Activated T-cell treated with anti-CD3 and anti-CD28 coated beads, Interleukin-2, amount 50 U/mL, for 72 hours (primary cell): Measurements from ENCODE around the gene TEPSIN. TPM values are rescaled to one million over a fixed set of nuclear protein-coding genes. Genes with fewer than 3 reads are reported as not detected.
"Not testable (repeated sequence)": the region's sequence is repeated elsewhere in the genome, so short reads cannot be mapped to it uniquely, and the experiment has no call there.

Experiments used
- ATAC-seq, 2 donors: fragments of 150-1000 bp; cut with Tn5 transposase; replicated peaks in 1 of 2; 2 replicates each; pipeline ENCODE4 v1.10.0; 2021; ENCODE audit warnings: moderate library complexity in 2 of 2, mild to moderate bottlenecking in 1 of 2
- DNase-seq, 2 donors: peaks; one replicate each; pipeline ENCODE4 v3.0.0; 2021 to 2022; ENCODE audit warnings: mixed read lengths in 1 of 2
- H3K27ac Mint-ChIP-seq: one replicate; pipeline ENCODE4 v1.8.0; 2022; ENCODE audit warnings: mild to moderate bottlenecking, moderate library complexity, mixed read lengths
- H3K27me3 Mint-ChIP-seq: one replicate; pipeline ENCODE4 v1.8.0; 2022; ENCODE audit warnings: low read depth, mixed read lengths
- H3K36me3 Mint-ChIP-seq, 2 donors: one replicate each; pipeline ENCODE4 v1.8.0; 2022; ENCODE audit warnings: mixed read lengths in 2 of 2, mild to moderate bottlenecking in 1 of 2; ENCODE audit not compliant: insufficient read depth in 2 of 2
- H3K4me1 Mint-ChIP-seq: one replicate; pipeline ENCODE4 v1.8.0; 2022; ENCODE audit warnings: low read depth, mixed read lengths
- H3K4me3 Mint-ChIP-seq, 2 donors: one replicate each; pipeline ENCODE4 v1.8.0; 2022; ENCODE audit warnings: mild to moderate bottlenecking in 2 of 2, mixed read lengths in 2 of 2, moderate library complexity in 2 of 2
- H3K9me3 Mint-ChIP-seq, 2 donors: one replicate each; pipeline ENCODE4 v1.8.0; 2022; ENCODE audit warnings: mixed read lengths in 2 of 2
- total RNA-seq, 2 donors: library from RNA; stranded (reverse); gene quantifications; one replicate each; pipeline ENCODE4 v1.2.3, GENCODE V29; 2022

TEPSIN gene
- total RNA-seq, 2 donors from 2014 or later, result 39.1 to 55.0 TPM

GRCh38 chr17:81227630-81228029 is 11.2 kb downstream of the TEPSIN start:
- H3K36me3 Mint-ChIP-seq, DNase-seq, H3K27me3 Mint-ChIP-seq, ATAC-seq, H3K9me3 Mint-ChIP-seq, H3K4me3 Mint-ChIP-seq, H3K27ac Mint-ChIP-seq: not testable (repeated sequence)
- H3K4me1 Mint-ChIP-seq, result peaks cover 13% of the 10 kb centered on the region

- Mint-ChIP-seq H3K27me3 (no peaks in the 10 kb centered on the region), H3K27ac (peak overlapping the region; percentile 82), H3K36me3 (no peaks in the 10 kb centered on the region), H3K4me1 (peaks cover 22% of the 10 kb centered on the region), H3K9me3 (no peaks in the 10 kb centered on the region), H3K4me3 (peak overlapping the region; percentile 78 to 90)
- ATAC-seq (no peak), DNase-seq (no peak)
Observed at GRCh38 chr17:81223762-81224130, 15.1 kb downstream of the TEPSIN start.

DNA sequence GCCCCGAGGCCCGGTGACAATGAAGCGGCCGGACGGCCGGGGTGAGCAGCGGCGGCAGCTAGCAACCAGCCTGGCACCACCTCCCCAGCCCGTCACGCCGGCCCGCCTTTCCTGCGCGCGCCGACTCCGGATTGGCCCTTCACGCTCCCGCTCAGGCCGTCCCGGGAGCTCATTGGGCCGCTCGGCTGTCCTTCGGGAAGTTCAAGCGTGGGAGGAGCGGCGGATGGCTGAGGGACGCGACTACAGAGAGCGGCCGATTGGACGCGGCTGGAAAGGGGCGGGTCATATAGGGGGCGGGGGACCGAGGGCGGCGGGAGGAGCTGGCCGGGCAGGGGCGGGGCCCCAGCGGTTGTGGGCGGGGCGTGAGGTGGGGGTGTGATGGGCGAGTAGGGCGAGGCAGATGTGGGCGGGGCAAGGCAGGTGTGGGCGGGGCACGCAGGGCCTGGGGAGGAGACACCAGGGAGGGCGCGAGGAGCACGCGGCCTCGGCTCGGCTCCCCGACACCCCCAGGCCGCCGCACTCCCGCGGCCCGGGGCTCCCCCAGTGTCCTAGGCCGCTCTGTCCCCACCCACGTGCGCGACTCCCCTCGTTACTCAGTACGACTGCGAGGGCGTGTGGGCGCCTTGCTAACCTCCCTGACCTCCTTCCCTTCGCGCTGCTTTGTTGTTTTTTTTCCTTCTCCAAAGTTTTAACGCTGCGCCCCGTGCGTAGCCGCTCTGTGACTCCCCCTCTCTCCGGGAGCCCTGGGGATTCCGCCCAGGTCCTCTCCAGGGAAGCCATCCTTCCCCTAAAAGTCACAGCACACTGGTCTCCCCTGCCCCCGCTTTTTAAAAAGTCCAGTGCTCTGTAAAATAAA is 15.7 kb downstream of the TEPSIN start, which contains the start of gene CEP131:
TSS of gene CEP131 (minus strand) at position 60 of the 856 bp plus-strand sequence. CDS start 2,909 bp downstream, outside the sequence.
- ATAC-seq (peak; percentile 95 to 96), DNase-seq (peak; percentile 99 to 100)

GRCh38 chr17:81222620-81222905 is 16.3 kb downstream of the TEPSIN start:
- DNase-seq (no peak), ATAC-seq (no peak)
- no peak overlapping the region for H3K27ac Mint-ChIP-seq
- peaks cover 19% of the 10 kb centered on the region for H3K4me1 Mint-ChIP-seq
- H3K4me3 Mint-ChIP-seq, result peak overlapping the region; percentile 77 to 78
- no peaks in the 10 kb centered on the region for H3K36me3 Mint-ChIP-seq
- no peaks in the 10 kb centered on the region for H3K9me3 Mint-ChIP-seq
- no peaks in the 10 kb centered on the region for H3K27me3 Mint-ChIP-seq

More for the DNA sequence above, 15.7 kb downstream of the TEPSIN start, which contains the start of gene CEP131:
- H3K27ac Mint-ChIP-seq, result peak within 1 kb of the TSS; percentile 82
- no peaks in the 10 kb centered on the region for H3K9me3 Mint-ChIP-seq
- H3K27me3 Mint-ChIP-seq, result no peaks in the 10 kb centered on the region
- peak within 1 kb of the TSS; percentile 78 to 90 for H3K4me3 Mint-ChIP-seq
- no peaks in the 10 kb centered on the region for H3K36me3 Mint-ChIP-seq
- peaks cover 22% of the 10 kb centered on the region for H3K4me1 Mint-ChIP-seq

DNA sequence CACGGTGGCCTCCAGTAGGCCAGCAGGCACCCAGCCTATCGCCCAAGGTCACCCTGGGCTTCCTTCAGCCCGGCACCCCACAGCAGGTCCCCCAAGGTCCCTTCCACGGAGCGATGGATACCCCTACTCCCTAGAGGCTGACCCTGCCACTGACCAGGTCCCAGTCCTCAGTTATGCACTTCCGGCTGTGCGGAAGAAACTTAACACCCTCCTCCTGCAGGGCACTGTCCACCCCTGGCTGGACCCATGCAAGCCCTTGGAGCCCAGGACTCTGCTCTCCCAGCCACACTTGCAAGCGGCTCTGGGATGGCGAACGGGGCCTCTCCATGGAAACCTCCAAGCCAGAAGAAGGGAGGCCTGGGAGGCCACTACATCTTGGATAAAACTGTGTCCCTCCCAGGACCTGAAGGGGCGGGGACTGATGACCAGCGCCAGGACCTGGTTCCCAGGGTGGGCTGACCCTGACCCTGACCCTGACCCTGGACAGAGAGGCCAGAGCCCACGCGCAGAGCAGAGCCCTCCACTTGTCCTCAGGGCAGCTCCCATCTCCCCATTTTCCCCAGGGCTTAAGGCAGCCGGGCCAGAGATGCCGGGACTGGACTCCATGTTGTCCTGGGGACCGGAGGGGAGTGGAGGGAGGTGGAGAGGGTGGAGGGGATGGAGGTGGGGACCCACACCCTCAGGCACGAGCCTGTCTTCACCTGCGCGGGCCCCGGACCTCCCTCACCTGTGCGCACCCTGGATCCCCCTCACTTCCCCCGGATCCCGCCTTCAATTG is 16.8 kb downstream of the TEPSIN start:
- no peak for ATAC-seq

DNA sequence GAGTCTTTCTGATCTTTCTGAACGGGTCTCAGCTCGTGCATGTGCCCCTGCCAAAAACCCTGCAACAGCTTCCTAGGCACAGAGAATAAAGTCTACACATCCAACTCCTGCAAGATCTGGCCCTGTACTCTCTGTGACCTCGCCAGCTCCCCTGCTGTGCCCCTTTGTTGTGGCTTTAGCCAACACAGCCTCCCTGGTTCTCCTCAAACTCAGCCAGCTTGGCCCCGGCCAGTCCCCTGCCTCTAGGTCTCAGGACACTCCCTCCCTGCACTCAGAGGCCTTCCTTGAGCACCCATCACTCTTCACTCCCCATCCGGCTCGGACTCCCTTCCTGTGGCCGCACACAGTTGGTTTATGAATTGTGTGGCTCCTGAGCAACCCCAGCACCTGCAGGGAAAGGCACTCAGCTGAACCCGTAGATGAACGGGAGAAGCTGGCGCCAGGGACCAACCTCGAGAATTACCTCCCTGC is 17.4 kb downstream of the TEPSIN start:
- no peak for ATAC-seq
- no peak overlapping the region for H3K27ac Mint-ChIP-seq
- H3K27me3 Mint-ChIP-seq, result no peaks in the 10 kb centered on the region
- no peaks in the 10 kb centered on the region for H3K36me3 Mint-ChIP-seq
- no peaks in the 10 kb centered on the region for H3K9me3 Mint-ChIP-seq
- peak overlapping the region in 1 of 2 donors; percentile 78 for H3K4me3 Mint-ChIP-seq
- DNase-seq, result no peak
- H3K4me1 Mint-ChIP-seq, result peaks cover 17% of the 10 kb centered on the region

More for the DNA sequence above, 16.8 kb downstream of the TEPSIN start:
- DNase-seq, result no peak
- Mint-ChIP-seq H3K9me3 (no peaks in the 10 kb centered on the region), H3K27ac (no peak overlapping the region), H3K36me3 (no peaks in the 10 kb centered on the region), H3K4me1 (peaks cover 17% of the 10 kb centered on the region), H3K27me3 (no peaks in the 10 kb centered on the region), H3K4me3 (peak overlapping the region; percentile 77 to 78)

DNA sequence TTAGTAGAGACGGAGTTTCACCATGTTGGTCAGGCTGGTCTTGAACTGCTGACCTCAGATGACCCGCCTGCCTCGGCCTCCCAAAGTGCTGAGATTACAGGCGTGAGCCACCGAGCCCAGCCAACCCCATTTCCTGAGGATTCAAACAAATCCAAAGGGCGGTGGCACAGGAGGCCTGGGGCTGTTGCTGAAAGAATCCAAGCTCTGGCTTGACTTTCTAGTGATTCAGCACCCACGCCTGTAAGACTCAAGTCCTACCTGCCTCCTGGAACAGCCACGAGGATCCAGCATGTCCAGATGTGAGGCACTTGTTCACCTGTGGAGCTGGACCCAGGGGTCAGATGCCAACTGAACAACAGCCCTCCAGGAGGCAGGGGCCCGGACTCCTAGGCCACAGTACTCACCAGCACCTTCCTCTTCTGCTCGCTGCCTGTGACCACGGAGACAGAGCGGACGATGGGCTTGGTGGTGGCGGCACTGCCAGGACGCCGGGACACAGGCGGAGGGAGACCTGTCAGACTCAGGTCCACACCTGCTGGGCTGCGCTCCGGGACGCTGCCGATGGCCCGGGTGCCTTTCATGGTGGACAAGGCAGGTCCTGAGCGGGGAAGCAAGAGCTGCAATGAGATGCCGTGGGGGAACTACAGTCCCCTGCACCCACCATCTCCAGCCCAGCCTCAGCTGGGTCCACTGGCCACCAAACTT is 19.2 kb downstream of the TEPSIN start:
- no peak for ATAC-seq
- Mint-ChIP-seq H3K27ac (no peak overlapping the region), H3K4me3 (no peak overlapping the region)

GRCh38 chr17:81218991-81219390 is 19.9 kb downstream of the TEPSIN start:
- ATAC-seq (no peak), DNase-seq (no peak)
- no peak overlapping the region for H3K4me3 Mint-ChIP-seq
- no peaks in the 10 kb centered on the region for H3K36me3 Mint-ChIP-seq
- peaks cover 16% of the 10 kb centered on the region for H3K4me1 Mint-ChIP-seq
- H3K27ac Mint-ChIP-seq, result no peak overlapping the region
- no peaks in the 10 kb centered on the region for H3K9me3 Mint-ChIP-seq
- H3K27me3 Mint-ChIP-seq, result no peaks in the 10 kb centered on the region

More for the DNA sequence above, 19.2 kb downstream of the TEPSIN start:
- no peaks in the 10 kb centered on the region for H3K27me3 Mint-ChIP-seq
- no peak for DNase-seq
- H3K9me3 Mint-ChIP-seq, result no peaks in the 10 kb centered on the region
- peaks cover 17% of the 10 kb centered on the region for H3K4me1 Mint-ChIP-seq
- no peaks in the 10 kb centered on the region for H3K36me3 Mint-ChIP-seq

- ATAC-seq, result no peak
- Mint-ChIP-seq H3K27ac (no peak overlapping the region), H3K9me3 (no peaks in the 10 kb centered on the region), H3K4me3 (no peak overlapping the region), H3K36me3 (no peaks in the 10 kb centered on the region), H3K4me1 (peaks cover 11% of the 10 kb centered on the region), H3K27me3 (no peaks in the 10 kb centered on the region)
- no peak for DNase-seq
Observed at GRCh38 chr17:81218459-81218858, 20.4 kb downstream of the TEPSIN start.

DNA sequence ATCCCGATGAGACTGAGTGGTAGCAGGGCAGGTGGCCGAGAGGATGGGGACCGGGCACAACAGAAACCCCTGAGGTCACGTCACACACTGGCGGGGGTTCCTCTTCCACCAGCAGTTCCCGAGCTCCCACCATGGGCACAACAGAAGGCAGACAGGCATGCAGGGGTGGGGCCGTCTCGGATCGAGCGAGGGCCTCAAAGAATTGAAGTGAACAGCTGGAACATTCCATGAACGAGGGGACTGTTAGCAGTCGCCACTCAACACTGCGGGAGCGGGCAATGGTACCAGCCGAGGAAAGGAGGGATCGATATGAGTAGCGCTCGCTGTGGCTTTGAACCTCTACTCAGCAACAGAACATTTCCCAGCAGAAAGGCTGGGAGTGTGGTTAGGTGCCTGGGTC is 21.4 kb downstream of the TEPSIN start:
- Mint-ChIP-seq H3K4me1 (peaks cover 9% of the 10 kb centered on the region), H3K9me3 (no peaks in the 10 kb centered on the region), H3K27me3 (no peaks in the 10 kb centered on the region), H3K27ac (no peak overlapping the region), H3K4me3 (no peak overlapping the region), H3K36me3 (no peaks in the 10 kb centered on the region)
- DNase-seq (no peak), ATAC-seq (no peak)

DNA sequence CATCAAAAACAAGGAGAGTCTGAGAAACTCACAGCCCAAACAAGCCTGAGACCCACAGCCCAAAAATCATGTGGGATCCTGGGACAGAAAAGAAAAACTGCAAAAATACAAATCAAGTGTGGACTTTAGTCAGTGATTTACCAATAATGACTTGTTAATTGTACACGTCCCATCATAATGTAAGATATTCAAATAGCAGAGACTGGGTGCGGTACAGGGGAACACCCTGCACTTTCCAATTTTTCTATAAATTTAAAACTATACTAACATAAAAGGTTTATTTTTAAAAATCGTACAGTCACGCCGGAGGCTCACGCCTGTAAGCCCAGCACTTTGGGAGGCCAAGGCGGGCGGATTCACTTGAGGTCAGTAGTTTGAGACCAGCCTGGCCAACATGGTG is 24.9 kb downstream of the TEPSIN start:
- H3K27ac Mint-ChIP-seq, result no peak overlapping the region
- DNase-seq (no peak), ATAC-seq (no peak)
- H3K4me3 Mint-ChIP-seq, result no peak overlapping the region
- H3K9me3 Mint-ChIP-seq, result no peaks in the 10 kb centered on the region
- no peaks in the 10 kb centered on the region for H3K4me1 Mint-ChIP-seq
- no peaks in the 10 kb centered on the region for H3K27me3 Mint-ChIP-seq
- no peaks in the 10 kb centered on the region for H3K36me3 Mint-ChIP-seq

DNA sequence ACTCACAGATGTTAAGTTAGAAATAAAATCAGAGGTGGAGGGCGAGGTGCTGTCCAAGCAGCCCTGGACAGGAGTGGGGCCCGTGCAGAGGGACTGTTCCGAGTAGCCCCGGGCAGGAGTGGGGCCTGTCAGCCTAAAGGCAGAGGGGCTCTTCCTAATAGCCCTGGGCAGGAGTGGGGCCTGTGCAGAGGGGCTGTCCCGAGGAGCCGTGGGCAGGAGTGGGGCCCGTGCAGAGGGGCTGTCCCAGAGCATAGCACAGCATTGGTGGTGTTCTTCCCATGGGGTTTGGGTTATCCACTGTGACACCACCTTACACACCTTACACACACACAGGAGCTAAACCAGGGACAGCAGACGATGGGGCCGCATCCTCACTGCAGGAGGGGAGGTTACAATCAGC is 26.5 kb downstream of the TEPSIN start:
- no peaks in the 10 kb centered on the region for H3K27me3 Mint-ChIP-seq
- ATAC-seq, result no peak
- no peak overlapping the region for H3K4me3 Mint-ChIP-seq
- no peaks in the 10 kb centered on the region for H3K36me3 Mint-ChIP-seq
- no peak overlapping the region for H3K27ac Mint-ChIP-seq
- no peaks in the 10 kb centered on the region for H3K9me3 Mint-ChIP-seq
- no peaks in the 10 kb centered on the region for H3K4me1 Mint-ChIP-seq
- DNase-seq, result no peak

- H3K4me3 Mint-ChIP-seq, result no peak overlapping the region
- DNase-seq (no peak), ATAC-seq (no peak)
- H3K4me1 Mint-ChIP-seq, result no peaks in the 10 kb centered on the region
- no peaks in the 10 kb centered on the region for H3K27me3 Mint-ChIP-seq
- no peaks in the 10 kb centered on the region for H3K9me3 Mint-ChIP-seq
- no peaks in the 10 kb centered on the region for H3K36me3 Mint-ChIP-seq
- no peak overlapping the region for H3K27ac Mint-ChIP-seq
Observed at GRCh38 chr17:81210868-81211267, 28.0 kb downstream of the TEPSIN start.
